NAMALWA (cell line): Measurements from ENCODE around the gene FBP2.
A peak's percentile ranks its signal among the peaks of the same experiment; 100 is the strongest.
"Not testable (repeated sequence)": the region's sequence is repeated elsewhere in the genome, so short reads cannot be mapped to it uniquely, and the experiment has no call there.

ENCODE experiments used
- DNase-seq: peaks from one replicate; pipeline ENCODE4 v3.0.0-alpha.2; 2015; ENCODE audit warnings: low spot score

Gene FBP2

DNA sequence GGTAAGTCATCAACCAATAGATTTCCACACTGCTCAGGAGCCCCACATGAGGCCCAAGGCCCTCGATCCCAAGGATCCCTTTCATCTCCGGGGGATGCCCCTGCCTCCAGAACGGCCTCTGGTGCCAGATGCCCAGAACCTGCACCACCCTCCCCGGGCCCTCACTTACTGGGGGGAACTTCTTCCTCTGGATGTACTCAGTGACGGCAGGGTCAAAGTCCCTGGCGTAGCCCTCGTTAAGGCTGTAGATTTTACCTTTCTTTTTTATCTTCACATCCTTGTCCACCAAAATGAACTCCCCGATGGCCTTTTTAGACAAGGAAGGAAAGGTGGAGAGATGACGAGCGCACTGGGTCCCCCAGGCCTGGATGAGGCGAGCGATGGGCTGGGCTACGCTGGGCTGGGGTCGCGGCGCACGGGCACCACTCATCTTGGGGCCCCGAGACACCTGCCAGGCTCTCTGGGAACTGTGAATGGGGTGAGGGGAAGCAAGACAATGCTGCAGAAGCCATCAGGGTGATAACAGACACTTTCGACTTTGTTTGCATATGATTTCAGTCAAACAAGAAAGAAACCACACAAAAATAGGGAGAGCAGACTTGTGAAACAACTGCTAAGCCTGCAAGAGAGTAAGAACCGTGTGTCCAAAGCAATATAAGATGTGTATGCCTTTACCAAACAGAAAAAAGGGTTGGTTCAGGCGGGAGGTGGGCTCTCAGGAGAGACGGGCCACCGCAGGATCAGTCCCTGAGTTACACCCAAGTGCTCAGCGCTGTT lies 13.2 kb upstream of the FBP2 start:
- no peak for DNase-seq

DNA sequence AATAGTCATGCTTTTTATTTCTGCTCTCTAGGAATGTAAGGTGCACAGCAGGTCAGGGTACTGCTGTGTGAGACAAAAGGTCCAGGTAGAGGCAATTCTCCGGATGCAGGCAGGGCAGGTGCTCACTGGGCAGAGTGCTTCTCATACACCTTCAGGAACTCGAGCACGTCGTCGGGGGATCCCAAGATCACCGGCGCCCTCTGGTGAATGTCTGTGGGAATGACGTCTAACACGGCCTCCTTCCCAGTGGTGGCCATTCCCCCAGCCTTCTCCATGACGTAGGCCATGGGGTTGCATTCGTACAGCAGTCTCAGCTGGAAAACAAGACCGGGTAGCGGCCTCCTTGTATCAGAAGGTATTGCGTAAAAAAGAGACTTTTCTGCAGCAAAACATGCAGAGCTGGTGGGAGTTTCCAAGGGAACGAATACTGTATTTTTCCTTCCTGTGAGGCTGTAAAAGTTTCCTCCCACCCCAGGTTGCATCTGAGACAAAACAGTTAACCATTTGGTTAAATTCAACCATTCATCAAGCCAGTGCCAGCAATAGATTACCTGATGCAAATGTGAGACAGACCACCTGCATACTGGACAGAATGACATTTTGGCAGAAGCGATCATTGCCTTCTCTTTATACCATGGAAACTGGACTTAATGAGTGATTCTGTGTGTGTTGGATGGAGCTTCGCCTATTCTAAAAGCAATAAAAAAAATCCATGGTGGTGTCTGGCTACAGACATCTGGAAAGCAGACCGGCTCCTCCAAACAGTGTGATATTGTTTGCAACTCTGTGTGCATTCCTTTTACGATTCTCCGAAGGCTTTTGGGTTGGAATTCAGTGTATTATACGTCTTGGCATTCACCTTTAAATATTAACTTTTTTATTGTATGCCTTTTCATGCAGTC lies 9.9 kb upstream of the FBP2 start:
- peak; percentile 73 for DNase-seq

DNA sequence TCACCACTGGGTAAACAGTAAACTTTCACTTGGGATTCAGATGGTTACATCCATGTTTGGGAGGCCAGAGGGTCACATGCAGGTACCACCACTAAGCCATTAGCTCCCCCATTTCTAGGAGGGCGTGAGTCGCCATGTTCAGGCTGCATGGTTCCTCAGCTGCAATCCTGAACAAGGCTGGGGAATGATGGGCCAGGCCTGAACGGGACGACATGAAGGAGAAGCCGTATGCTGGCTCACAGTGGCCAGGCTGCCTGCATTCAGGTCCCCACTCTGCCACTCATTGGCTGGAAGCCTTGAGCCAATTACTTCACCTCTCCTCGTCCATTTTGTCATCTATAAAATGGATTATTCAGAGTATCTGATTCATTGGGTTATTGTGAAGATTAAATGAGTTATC lies 9.0 kb upstream of the FBP2 start:
- no peak for DNase-seq

GRCh38 chr9:94600715-94601114 lies 7.1 kb upstream of the FBP2 start:
- no peak for DNase-seq

DNA sequence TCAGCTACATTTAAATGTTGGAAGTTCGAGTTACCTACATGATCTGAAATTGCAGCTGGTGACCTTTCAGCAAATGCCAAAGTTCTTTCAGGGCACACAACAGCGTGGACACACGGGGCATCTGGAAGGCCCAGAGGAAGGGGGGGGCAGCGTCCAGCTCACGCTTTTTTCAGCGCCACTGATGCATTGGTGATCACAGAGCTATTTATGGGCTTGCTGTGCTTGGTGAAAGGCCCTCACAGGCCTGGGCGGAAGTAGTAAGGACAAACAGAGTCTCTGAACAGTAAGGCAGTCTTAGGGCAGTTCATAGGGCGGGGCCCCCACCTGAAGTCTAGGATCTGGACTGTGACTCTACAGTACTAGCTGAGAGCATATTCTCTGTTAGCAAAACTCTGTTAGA lies 6.6 kb upstream of the FBP2 start:
- no peak for DNase-seq

DNA sequence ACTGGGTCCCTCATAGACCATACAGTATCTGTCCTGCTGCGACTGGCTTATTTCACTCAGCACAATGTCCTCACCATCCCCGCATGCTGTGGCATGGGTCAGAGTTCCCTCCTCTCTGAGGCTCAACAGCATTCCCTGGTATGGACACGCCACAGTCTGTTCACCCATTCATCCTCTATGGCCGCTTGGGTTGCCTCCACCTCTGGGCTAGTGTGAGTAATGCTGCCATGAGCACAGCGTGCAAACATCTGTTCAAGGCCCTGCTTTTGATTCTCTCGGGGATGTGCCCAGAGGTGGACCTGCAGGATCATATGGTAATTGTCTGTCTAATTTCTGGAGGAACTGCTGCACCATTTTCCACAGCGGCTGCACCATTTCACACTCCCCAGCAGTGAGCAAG lies 5.5 kb upstream of the FBP2 start:
- no peak for DNase-seq

DNA sequence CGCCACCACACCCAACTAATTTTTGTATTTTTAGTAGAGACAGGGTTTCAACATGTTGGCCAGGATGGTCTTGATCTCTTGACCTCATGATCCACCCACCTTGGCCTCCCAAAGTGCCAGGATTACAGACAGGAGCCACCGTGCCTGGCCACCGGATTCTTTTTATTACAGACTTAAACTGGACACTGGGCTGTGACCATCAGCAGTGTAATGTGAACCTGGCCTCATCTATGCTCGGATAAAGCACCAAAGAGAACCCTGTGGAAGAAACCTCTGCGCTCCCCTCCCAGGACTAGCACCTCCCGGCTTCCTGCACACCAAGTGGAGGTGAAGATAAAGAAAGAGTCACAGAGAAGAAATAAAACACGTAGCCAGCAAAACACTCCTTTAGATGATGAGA lies 941 bp downstream of the FBP2 start:
- DNase-seq: not testable (repeated sequence)

DNA sequence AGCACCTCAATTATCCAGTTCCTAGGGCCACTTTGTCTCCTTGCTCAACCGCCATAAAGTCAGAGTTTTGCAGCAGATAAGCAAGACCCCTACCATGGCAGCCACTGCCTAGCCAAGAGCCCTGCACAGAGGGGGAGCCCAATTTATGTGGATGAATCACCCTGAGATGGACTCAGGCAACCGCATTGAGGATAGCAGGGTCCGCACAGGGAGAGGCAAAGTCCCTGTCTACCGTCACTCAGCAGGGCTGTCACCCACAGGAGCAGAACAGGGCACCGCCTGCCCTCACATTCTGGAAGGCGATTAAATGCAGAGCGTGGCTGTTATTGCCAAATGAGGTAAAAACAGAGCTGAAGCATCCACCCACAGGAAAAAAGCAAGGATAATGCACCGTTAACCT lies 1.7 kb downstream of the FBP2 start:
- no peak for DNase-seq

GRCh38 chr9:94591046-94591545 lies 2.5 kb downstream of the FBP2 start:
- not testable (repeated sequence) for DNase-seq

GRCh38 chr9:94588681-94589080 lies 4.9 kb downstream of the FBP2 start:
- no peak for DNase-seq

GRCh38 chr9:94586814-94587213 lies 6.8 kb downstream of the FBP2 start:
- DNase-seq: no peak

GRCh38 chr9:94586316-94586715 lies 7.3 kb downstream of the FBP2 start:
- peak; percentile 8 for DNase-seq

- no peak for DNase-seq
These were observed 9.1 kb downstream of the FBP2 start for GRCh38 chr9:94584555-94584954.

GRCh38 chr9:94581728-94582127 lies 11.9 kb downstream of the FBP2 start:
- DNase-seq: no peak

GRCh38 chr9:94577571-94577970 lies 16.1 kb downstream of the FBP2 start:
- no peak for DNase-seq

DNA sequence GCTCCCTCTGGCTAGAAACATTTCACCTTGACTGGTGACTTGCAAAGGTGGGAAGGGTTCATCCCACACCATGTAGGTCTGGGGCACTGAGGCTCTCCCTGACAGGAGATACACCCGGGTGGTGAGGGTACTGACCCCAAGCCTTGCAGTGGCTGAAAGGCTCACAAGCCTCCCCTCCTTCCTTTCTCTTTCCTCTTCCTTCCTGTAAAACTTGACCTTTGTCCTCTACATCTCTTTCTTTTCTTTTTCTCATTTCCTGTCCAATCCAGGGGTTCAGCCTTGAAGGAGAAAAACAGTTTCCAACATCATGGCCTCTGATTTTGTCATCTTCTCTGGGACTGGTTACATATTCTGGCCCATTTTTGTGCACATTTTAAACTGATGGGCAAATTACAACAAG lies 16.6 kb downstream of the FBP2 start:
- DNase-seq: no peak

DNA sequence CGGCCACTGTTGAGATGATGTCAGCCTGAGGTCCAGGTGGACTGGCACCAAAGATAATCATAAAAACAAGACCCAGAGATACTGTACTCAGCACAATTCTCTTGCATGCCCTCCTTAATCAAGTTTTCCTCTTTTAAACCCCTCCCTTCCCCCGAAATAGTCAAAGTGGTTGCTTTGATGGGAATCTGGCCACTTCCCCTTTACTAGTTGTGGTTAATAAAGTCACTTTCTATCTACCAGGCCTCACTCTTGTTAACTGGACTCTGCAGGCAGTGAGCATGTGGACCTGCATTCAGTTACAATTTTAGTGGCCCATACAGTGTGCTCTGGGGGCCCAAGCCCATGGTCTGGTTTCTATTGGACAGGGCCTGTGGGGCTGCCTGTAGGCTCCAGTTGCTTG lies 17.5 kb downstream of the FBP2 start:
- no peak for DNase-seq

GRCh38 chr9:94568972-94569712 lies 24.5 kb downstream of the FBP2 start:
- no peak for DNase-seq

DNA sequence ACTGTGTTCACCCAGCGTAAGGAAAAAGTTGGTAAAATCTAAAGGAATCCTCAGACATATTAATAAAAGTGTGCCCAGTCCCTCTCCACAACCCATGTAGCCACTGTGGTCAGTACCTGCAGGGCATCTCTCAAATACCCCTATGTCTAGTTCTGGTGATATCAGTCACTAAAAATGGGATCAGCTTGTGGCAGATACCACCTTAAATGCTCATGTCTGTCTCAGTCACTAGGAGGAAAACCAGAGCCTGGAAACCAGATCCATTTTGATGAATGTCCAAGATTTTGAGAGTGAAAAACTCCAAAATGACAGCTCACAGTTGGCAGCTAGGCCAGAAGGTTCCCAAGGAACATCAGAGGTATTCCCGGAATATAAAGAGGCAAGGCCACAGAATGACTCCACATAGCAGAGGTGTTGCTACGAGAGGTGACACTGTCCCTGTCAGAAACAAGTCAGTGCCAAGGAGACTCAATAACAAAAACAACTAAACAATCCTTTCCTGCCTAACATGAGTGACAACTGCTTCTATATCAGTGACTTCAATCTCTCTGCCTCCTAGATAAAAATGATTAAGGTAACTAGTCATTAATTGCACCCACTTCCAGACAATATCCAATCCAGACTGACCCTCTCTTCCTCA lies 25.3 kb downstream of the FBP2 start:
- no peak for DNase-seq

- DNase-seq: no peak
These were observed 26.4 kb downstream of the FBP2 start for GRCh38 chr9:94567271-94567670.

DNA sequence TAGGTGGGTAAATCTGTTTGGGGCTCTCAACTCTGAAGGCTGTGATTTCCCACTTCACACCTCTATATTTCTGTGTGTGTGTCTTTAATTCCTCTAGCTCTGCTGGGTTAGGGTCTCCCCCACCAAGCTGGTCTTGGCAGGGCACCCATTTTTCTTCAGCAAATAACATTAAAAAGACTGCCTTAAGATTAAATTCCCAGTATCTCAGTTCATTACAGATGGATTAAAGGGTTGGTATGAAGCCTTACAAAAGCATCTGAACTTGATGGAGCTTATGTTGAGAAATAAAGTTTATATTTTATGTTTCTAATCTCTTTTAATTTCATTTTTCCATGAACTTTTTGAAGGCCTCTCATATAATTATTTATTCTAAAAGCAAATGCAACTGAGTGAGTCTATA lies 27.1 kb downstream of the FBP2 start:
- no peak for DNase-seq

DNA sequence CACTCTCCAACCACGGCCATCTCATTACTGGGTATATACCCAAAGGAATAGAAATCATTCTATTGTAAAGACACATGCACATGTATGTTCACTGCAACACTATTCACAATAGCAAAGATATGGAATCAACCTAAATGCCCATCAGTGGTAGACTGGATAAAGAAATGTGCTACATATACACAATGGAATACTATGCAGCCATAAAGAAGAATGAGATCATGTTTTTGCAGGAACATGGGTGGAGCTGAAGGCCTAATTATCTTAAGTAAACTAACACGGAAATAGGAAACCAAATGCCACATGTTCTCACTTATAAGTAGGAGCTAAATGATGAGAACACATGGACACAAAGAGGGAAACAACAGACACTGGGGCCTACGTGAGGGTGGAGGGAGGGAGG lies 29.3 kb downstream of the FBP2 start:
- DNase-seq: not testable (repeated sequence)
